Neural cell (in vitro differentiated cells): ENCODE measurements around the gene TRERF1.

Source experiments
- CTCF ChIP-seq: fragments of 450-650 bp; IDR thresholded peaks from 2 replicates; pipeline ENCODE4 v1.5.1; 2014; ENCODE audit warnings: antibody characterized with exemption, mild to moderate bottlenecking, moderate library complexity; ENCODE audit not compliant: poor library complexity, severe bottlenecking
- EP300 ChIP-seq: fragments of 450-650 bp; conservative IDR thresholded peaks from 2 replicates; pipeline ENCODE4 v1.6.1; 2014; ENCODE audit warnings: antibody characterized with exemption, mild to moderate bottlenecking, moderate library complexity; ENCODE audit not compliant: poor library complexity, severe bottlenecking
- EZH2 ChIP-seq: fragments of 200-600, 300-800 bp; shearing (Covaris generic), sonication (generic); IDR thresholded peaks from 2 replicates; pipeline ENCODE4 v1.6.1; 2014; ENCODE audit warnings: antibody characterized with exemption, low read length, borderline replicate concordance, mild to moderate bottlenecking; ENCODE audit not compliant: insufficient read depth, poor library complexity, severe bottlenecking

GRCh38 chr6:42498473-42499128, 46.9 kb upstream of the TRERF1 start:
- TF ChIP-seq CTCF = no peak
- TF ChIP-seq EP300 = no peak
- no peak for TF ChIP-seq EZH2
